GM10847 (cell line): ENCODE measurements around the gene MLLT3.

Experiments
- POLR2A ChIP-seq: IDR thresholded peaks from 2 replicates; pipeline ENCODE4 v1.6.1; 2011; ENCODE audit not compliant: insufficient read length; ENCODE audit errors: extremely low read depth

Gene MLLT3

GRCh38 chr9:20518737-20519136, 103.6 kb downstream of the MLLT3 start:
- no peak for TF ChIP-seq POLR2A

- no peak for TF ChIP-seq POLR2A
Measured at GRCh38 chr9:20513126-20513913, 109.0 kb downstream of the MLLT3 start.

- TF ChIP-seq POLR2A, result no peak
Measured at GRCh38 chr9:20512636-20513035, 109.7 kb downstream of the MLLT3 start.

DNA sequence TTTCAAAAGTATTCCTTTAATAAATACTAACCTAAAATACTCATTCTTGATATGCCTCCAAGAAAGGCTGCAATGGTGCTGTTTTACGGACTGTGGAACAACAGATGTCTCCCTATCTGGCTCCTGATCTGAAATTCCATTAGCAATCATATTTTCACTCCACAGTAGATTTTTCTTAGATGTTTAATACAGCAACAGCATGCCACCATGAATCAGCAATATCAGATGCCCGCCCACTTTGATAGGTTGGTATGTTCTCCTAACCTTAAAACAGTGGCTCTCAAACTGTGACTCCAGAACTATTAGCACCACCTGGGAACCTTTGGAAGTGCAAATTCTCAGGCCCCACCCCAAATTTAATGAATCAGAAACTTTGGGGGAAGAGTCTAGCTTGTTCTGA, 110.2 kb downstream of the MLLT3 start:
- no peak for TF ChIP-seq POLR2A

GRCh38 chr9:20511686-20512085, 110.6 kb downstream of the MLLT3 start:
- TF ChIP-seq POLR2A, result no peak

- TF ChIP-seq POLR2A, result no peak
Measured at GRCh38 chr9:20509466-20509865, 112.8 kb downstream of the MLLT3 start.

- no peak for TF ChIP-seq POLR2A
Measured at GRCh38 chr9:20508242-20508641, 114.1 kb downstream of the MLLT3 start.

DNA sequence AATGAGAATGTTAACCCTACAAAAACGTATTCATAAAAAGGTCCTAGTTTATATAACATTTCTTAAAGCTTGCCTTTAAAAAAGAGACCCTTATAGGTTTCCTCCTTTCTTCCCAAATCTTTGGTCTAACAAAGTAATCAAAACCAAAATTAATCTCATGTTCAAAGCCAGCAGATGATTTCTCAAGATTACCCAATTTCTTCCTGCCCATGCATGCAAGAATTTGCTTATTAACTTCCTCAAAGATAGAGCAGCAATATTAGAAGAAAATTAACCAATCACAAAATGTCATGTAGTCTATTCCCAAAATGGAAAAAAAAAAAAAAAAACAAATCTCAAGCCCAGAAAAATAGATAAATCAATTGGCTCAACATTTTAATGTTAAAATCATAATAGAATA, 114.9 kb downstream of the MLLT3 start:
- TF ChIP-seq POLR2A, result no peak

- TF ChIP-seq POLR2A, result no peak
Measured at GRCh38 chr9:20506099-20506900, 116.0 kb downstream of the MLLT3 start.

- TF ChIP-seq POLR2A, result no peak
Measured at GRCh38 chr9:20505574-20505973, 116.7 kb downstream of the MLLT3 start.

DNA sequence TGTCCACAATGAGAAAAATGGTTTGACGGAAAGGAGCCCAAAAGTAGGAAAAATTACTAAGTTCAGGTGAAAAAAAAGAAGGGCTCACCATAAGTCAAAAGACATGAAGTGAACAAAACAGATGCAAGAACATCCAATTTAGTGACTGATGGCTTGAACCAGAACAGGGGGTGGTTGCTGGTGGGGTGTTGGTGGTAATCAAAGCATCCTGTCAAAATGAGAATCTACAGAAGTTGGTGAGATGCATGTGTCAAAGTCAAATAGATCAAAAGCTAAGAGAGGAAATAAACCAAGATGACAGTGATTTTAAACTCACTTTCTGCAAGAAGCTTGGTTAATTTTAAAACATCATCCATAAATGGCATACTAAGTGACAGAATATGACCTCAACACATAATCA, 117.4 kb downstream of the MLLT3 start:
- TF ChIP-seq POLR2A, result no peak

DNA sequence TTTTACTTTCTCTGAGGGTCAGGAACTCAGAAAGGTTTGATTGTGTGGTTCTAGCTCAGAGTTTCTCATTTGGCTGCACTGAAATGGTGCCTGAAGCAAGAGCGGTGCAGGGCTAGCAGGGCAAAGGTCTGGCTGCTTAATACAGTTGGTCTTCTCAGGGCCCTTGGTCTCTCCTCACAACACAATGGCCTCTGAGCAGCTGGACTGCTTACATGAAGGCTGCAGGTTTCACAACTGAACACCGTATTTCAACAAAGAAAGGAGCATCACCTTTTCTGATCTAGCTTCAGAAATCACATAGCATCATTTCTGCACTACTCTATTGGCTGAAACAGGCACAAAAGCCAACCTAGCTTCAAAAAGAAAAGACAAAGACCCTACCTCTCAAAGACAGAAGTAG, 122.2 kb downstream of the MLLT3 start:
- TF ChIP-seq POLR2A, result no peak

- no peak for TF ChIP-seq POLR2A
Measured at GRCh38 chr9:20499013-20499412, 123.3 kb downstream of the MLLT3 start.

GRCh38 chr9:20496328-20496727, 126.0 kb downstream of the MLLT3 start:
- no peak for TF ChIP-seq POLR2A

- no peak for TF ChIP-seq POLR2A
Measured at GRCh38 chr9:20495098-20495497, 127.2 kb downstream of the MLLT3 start.

DNA sequence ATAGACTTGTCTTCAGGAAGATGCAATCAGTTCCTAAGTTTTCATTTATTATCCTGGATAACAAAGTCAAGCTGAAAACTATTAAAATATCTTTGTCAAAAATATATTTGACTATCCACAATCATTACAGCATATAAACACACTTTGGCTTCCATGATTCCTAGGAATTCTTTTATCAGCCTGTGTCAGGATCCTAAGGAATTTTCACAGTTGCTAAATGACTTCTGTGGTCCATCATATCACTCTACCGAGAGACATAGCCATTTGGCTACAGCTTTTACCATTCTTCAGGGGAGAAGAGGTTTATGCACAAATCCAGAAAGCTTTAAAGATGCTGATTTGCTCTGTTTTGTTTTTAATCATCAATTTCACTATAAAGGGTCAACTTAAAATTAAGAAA, 128.3 kb downstream of the MLLT3 start:
- no peak for TF ChIP-seq POLR2A

DNA sequence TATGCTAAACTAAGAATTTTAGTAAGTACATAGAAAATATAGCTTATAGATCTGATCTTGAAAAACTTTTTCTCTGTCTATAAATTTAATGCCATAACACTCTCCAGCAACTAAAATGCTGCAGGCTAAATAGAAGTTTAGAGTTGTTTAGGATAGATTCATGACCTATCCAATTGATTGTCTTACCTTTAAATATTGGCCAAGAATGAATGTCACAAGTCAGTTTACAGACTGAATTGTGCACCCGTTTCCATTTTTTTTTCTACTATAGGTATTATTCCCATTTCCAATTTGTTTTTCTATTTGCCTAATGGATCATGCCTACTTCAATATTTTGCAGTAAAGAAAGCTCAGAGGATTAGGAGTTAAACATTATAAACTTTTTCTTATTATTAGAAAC, 129.5 kb downstream of the MLLT3 start:
- no peak for TF ChIP-seq POLR2A

DNA sequence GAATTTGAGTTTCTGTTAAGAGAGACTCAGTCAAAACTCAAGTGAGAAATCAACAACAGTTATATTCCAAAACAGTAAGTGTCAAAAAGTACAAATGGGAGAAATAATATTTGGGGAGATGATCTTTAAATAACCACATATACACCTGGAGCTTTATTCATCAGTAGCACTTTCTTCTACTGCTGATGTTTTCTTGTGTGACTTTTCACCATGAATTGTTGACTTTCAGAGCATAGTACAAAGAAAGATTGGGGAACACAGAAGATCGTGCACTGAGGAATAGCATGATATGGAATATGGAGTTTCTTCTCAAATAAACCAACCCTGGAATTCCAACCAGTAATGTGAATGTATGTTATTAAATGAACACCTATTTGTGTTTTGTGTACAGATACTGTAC, 130.7 kb downstream of the MLLT3 start:
- TF ChIP-seq POLR2A, result no peak
